GM11168 (cell line): ENCODE results near the gene DEDD.
"Not testable (repeated sequence)": the region's sequence is repeated elsewhere in the genome, so short reads cannot be mapped to it uniquely, and the experiment has no call there.

Source experiments
- in situ Hi-C: fragments of 300-500 bp; cut with MboI; formaldehyde crosslinking; loops from one replicate; pipeline ENCODE4 v1.12.0; 2022; ENCODE audit warnings: low sequenced_read_pairs; ENCODE audit not compliant: unreplicated experiment

The DEDD gene

DNA sequence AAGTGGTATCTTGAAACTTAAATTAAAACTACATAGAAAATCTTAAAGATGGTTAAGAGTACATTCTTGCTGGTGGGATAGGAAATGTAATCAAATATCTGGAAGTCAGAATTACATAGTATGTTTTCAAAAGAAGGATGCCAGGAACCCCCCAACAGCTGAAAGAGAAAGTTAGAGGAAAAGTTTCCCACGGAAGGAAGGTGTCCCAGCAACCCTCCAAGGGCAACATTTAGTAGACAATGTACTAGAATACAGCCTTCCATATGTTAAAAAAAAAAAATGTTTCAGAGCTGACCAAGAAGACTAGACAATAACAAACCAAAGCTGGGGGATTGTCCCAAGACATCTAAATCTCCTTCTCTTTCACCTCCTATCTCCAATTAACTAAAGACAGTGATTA lies 2.2 kb downstream of the DEDD start:
- in situ Hi-C loops = no loop called here

DNA sequence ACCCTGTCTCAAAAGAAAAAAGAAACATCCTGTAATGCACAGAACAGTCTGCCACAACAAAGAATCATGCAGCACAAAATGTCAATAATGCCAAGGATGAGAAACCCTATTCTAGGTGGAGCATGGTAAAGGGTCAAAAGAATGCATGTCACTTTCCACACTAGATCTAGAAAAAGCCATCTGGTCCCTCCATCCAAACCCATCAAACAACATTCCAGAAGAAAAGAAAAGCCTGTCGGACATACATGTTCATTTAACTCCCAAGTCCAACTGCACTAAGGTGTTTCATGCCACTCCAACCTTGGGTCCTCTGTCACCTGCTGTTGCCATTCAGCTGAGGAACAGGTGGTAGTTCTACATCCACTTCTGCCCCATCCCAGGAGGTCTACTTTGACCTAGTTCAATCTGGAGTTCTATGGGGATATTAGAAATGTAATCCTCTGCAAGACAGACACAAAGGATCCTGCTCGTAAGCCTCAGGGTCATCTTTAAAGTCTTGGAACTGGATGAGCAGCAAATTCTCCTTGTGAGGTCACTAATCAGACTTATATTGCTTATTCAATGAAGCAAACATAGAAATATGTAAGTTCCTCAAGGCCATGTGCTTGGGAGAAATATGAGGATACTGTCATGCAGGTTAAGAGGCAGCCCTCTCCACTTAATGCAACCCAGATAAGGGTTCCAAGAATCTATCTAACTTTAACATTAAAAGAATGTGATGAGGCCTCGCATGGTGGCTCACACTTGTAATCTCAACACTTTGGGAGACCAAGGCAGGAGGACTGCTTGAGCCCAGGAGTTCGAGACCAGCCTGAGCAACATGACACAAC lies 3.7 kb downstream of the DEDD start:
- in situ Hi-C loops = no loop called here

DNA sequence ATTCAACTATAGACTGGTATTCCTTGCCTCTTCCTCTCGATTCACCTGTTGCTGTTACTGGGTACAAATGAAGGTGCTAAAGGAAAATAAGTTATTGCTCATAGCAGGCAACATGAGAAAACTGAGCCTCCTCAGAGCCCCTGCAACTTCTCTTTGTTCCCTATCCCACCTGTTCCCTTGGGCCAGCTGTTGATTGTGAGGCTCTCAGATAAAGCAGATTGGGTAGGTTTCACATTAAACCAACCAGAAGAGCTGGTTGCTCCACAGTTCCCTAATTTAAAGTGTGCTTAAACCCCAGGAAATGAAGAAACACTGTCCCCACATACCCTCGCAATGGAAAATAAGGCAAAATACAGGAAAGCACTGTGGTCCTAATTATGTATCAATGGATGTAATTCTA lies 4.8 kb downstream of the DEDD start:
- in situ Hi-C loops = no loop called here

GRCh38 chr1:161122967-161123366 lies 9.5 kb downstream of the DEDD start:
- in situ Hi-C loops = no loop called here

DNA sequence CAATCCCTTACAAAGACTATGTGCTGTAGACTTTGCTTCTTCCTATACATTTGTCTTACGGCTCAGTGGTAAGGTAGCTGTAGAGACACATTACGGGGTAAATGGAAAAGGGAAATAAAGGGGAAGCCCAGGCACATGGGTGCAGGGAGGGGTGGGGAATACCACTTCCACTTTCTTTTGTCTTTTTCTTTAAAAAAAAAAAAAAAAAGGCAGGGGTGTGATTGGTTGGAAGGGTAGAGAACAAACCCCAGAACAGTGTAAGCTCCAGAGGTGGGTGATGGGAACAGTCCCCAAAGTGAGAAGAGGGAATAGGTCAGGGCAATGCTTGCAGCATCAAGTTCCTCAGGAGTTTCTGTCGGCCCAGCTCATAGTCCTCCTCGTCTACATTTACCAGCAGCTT lies 10.6 kb downstream of the DEDD start:
- in situ Hi-C loops = no loop called here

DNA sequence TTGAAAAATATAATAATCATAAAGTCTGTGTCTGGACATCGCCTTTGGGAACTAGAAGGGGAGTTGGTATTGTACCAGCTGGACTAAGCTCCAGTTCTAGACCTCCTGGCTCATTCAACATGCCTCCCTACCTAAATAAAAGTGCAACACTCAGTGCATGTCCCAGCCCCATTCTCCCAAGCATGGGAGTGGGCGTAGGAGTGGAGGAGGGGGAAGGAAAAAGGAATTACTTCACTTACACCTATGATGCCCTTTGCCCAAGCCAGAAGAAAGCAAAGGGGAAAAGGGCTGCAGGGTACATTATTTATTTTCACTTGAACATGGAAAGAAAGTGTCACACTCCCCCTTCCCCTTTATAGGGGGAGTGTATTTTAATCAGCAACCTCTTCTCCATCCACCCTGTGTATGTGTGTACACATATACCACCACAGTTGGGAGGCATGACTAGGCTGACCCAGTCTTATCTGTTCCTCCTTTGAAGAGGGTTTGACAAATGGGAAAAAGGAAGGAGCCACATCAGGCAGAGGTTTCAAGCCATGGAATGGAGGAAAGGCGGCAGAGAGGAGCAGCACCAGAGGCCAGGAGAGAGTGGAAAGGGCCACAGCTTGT lies 11.3 kb downstream of the DEDD start:
- in situ Hi-C loops = no loop called here

- in situ Hi-C loops = no loop called here
Observed at GRCh38 chr1:161119092-161119903, 13.2 kb downstream of the DEDD start.

DNA sequence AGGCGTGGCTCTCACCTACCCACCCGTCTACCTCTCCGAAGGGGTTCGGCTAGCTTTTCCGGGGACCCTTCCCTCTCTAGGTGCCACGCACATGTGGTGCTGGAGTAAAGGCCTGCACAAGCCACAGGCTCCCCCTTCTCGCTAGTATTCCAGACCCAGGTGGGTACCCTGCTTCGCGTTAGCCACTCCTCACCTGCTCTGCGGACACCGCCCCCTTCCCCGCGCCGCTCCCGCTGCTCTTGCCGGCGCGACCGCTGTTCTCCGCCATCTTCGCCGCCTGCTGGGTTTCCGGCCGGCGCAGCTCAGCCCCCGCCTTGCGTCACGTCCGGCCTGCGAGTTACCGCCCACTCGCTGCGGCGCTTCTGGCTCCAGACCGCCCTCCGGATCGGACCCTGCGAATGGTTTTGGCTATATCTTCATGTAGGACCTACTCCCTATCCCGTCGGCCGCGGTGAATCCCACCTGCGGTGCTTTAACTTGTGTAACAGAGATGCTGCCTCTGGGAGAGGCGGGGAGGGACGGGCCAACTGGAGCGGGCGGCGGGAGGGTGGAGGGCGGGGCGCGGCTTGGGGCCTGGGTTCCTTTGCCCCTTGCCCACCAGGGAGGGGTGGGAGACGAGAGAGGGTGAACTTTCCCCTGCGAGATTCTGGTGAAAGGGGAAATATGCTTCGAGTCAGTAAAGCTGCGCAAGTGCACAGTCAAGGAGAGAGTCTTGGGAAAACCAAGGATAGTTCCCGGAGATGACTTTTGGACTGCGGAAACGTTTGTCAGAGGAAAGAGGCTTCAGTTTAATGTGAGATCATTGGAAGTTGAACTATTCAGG lies 14.5 kb downstream of the DEDD start, which contains the start of the genes NIT1 and PFDN2:
Gene NIT1 (plus strand): TSS at position 347 of the 823 bp plus-strand sequence. CDS start 72 bp downstream, at position 419.
Gene PFDN2 (minus strand): TSS at position 279 of the 823 bp plus-strand sequence. CDS start 11 bp downstream, at position 268.
- in situ Hi-C loops = no loop called here

DNA sequence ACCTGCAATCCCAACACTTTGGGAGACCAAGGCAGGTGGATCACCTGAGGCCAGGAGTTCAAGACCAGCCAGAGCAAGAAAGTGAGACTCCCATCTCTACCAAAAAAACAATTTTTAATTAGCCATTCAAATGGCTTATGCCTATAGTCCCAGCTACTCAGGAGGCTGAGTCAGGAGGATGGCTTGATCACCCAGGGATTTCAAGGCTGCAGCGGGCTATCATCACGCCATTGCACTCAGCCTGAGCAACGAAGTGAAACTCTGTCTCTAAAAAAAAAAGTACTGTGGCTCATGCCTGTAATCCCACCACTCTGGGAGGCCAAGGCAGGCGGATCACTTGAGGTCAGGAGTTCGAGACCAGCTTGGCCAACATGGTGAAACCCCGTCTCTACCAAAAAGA lies 16.5 kb downstream of the DEDD start:
- in situ Hi-C loops = not testable (repeated sequence)

GRCh38 chr1:161115132-161115711 lies 17.2 kb downstream of the DEDD start:
- in situ Hi-C loops = no loop called here

GRCh38 chr1:161114556-161114955 lies 17.9 kb downstream of the DEDD start:
- in situ Hi-C loops = no loop called here

- in situ Hi-C loops = no loop called here
Observed at GRCh38 chr1:161113915-161114314, 18.6 kb downstream of the DEDD start.

- in situ Hi-C loops = no loop called here
Observed at GRCh38 chr1:161111527-161111926, 20.9 kb downstream of the DEDD start.

GRCh38 chr1:161111117-161111516 lies 21.4 kb downstream of the DEDD start:
- in situ Hi-C loops = no loop called here

DNA sequence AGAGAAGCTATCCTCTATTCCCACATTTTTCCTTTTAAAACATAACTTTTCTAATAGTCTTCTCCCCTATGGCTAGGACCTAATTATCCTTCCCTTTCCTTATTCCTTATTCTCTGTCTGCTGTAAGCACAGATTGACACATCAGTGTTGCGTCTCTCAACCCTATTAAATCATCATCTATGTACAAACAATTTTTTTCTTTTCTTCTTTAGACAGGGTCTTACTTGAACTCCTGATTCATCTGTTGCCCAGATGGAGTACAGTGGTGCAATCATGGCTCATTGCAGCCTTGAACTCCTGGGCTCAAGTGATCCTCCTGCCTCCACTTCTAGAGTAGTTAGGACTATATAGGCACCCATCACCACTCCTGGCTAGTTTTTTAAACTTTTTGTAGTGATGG lies 26.0 kb downstream of the DEDD start:
- in situ Hi-C loops = no loop called here

GRCh38 chr1:161100556-161100955 lies 31.9 kb downstream of the DEDD start:
- in situ Hi-C loops = no loop called here

GRCh38 chr1:161099090-161099802 lies 33.2 kb downstream of the DEDD start:
- in situ Hi-C loops = no loop called here

DNA sequence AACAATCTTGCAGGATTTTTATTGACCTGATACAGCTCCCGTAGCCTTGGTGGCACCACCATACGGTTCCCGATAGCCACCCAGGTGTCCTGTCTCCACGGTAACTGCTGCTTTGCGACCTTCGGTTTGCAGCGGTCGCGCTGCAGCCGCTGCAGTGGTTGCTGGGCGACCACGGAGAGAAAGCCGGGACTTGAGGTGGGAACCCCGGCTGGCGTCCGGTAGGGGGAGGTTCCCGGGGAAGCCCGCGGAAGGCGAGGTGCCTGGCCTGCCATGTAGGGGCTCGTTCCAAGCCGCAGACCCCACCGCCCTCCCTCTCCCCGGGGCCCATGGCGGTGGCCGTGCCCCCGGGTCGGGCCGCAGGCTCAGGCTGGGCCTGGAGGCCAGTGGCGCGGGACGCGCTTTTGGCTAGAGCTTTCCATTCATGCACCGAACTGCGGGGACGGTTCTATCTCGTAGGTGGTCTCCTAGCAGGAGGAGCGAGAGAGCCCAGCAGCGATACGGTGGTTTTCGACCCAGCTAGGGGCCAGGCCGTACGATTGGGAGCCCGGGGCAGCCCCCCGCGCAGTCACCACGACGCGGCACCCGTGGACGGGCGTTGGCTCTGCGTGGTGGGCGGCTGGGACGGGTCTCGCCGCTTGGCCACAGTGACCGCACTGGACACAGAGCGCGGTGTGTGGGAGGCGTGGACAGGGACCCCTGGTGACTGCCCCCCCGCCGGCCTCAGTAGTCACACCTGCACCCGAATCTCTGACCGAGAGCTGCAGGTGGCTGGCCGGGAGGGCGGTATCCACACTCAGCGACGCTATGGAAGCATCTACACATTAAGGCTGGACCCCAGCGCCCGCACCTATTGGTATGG lies 34.0 kb downstream of the DEDD start, which contains the start of gene KLHDC9:
Gene KLHDC9 (plus strand): TSS at position 152 of the 859 bp plus-strand sequence. CDS start 175 bp downstream, at position 327.
- in situ Hi-C loops = no loop called here
